HG03097 (cell line): ENCODE results near the gene PTPN18.

ENCODE experiments used
- ATAC-seq: cut with Tn5 transposase; IDR thresholded peaks from one replicate; pipeline ENCODE4 v1.9.1; 2021; ENCODE audit not compliant: unreplicated experiment, low FRiP score

The PTPN18 gene

DNA sequence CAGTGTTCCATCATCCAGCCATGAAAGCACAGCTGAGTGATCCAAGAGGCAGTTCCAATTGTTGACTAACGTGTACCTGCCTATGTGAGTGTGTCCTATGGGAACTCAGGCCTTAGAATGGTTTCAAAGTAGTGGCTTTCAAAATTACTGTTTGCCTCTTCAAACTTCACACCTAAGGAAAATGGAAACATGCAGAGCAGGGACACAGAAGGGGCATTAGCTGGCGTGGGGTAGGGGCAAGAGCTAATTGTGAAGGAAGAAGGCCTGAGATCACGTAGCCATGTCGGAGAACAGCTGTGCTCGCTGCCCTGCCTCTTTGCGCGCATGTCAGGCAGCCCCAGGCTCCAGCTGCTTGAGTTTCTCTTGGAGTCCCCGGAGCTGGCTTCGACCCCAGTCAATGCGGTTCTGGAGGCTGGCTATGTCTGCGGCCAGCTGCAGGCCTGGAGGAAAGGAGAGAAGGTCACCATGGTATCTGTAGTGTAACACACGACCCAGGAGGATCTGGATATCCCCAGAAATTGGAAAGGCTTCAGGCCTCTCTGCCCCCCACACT, 17.0 kb upstream of the PTPN18 start:
- no peak for ATAC-seq

DNA sequence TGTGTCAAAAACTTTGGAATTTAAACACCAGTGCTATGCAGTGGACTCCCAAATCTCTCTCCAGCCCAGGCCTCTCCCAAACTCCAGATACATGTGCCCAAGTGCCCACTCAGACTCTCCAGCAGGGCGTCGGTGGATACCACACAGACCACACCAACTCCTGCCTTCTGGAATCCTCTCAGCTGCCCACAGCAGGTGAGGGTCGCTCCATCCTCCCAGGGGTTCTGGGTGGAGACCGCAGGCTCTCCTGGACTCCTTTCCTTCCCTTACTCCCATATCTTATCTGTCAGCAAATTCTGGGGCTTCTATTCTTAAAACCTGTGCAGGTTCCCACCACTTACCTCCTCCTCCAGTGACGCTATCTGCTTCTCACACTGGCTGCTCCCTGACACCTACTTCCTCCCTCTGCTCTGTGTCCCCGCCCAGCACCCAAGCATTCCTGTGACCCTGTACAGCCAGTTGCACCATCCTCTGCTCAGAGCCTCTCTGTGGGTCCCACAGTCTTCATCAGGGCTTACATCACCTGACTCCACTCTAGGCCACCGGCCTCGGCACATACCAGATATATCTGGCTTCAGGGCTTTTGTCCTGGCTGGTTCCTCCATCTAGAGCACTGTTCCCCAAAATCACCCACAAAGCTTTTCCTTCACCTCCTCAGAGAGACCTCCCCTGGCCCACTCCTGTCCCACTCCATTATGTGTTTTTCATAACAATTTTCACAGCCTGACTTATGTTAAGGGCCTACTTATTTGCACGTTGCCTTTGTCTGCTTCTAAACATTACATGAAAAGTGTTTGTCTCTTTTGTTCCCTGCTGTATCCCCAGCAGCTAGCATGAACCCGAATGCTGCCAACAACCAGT, 15.7 kb upstream of the PTPN18 start:
- no peak for ATAC-seq

GRCh38 chr2:130341562-130342019, 14.3 kb upstream of the PTPN18 start:
- ATAC-seq = peak; percentile 2

- peak; percentile 72 for ATAC-seq
Observed at GRCh38 chr2:130342020-130342532, 13.8 kb upstream of the PTPN18 start.

GRCh38 chr2:130342533-130343275, 13.2 kb upstream of the PTPN18 start, which contains the start of gene IMP4:
Gene IMP4 (plus strand): TSS chr2:130342897. CDS start chr2:130342933, 36 bp downstream.
- peak; percentile 90 for ATAC-seq

GRCh38 chr2:130344578-130344977, 11.3 kb upstream of the PTPN18 start:
- no peak for ATAC-seq

DNA sequence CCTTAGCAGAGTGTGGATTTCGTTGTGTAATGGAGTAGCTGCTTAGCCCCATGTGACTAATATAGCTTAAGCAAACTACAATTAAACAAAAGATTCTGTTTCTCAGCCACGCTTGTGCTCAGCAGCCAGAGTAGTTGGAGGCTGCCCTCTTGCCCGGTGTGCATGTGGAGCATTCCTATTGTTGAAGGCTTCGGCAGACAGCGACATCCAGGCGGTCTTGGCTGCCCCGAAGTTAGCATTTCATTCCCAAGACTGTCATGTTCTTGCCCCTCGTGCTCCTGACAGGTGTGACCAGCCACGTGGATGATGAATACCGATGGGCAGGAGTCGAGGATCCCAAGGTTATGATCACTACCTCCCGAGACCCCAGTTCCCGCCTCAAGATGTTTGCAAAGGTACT, 10.8 kb upstream of the PTPN18 start:
- no peak for ATAC-seq

DNA sequence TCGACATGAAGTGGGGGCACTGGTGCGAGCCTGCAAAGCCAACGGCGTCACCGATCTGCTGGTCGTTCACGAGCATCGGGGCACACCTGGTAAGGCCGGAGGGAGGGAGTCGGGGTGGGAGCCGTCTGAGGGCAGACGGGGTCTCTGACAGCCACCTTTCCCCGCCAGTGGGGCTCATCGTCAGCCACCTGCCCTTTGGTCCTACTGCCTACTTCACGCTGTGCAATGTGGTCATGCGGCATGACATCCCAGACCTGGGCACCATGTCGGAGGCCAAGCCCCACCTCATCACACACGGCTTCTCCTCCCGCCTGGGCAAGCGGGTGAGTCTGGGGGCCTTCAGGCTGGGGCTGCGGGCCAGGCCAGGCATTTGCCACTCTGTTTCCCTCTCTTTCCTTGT, 10.2 kb upstream of the PTPN18 start:
- no peak for ATAC-seq

- ATAC-seq = no peak
Observed at GRCh38 chr2:130346041-130346740, 9.7 kb upstream of the PTPN18 start.

- no peak for ATAC-seq
Observed at GRCh38 chr2:130346741-130347066, 9.2 kb upstream of the PTPN18 start.

DNA sequence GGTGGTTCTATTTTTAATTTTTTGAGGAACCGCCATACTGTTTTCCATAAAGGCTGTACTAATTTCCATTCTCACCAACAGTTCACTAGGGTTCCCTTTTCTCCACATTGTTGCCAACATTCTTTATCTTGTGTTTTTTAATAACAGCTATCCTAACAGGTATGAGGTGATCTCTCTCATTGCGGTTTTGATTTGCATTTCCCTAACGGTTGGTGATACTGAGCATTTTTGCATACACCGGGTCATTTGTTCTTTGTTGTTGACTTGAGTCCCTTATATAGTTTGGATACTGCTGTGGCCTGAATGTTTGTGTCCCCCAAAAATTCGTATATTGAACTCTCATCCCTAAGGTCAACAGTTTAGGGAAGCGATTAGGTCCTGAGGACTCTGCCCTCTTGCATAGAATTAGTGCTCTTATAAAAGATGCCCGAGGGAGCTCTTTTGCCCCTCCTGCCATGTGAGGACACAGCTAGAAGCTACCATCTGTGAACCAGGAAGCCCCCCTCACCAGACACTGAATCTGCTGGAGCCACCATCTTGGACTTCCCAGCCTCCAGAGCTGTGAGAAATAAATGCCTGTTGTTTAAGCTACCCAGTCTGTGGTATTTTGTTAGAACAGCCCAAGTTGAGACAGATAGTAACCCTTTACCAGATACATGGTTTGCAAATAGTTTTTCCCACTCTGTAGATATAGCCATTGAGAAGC, 8.5 kb upstream of the PTPN18 start:
- ATAC-seq = no peak

GRCh38 chr2:130349174-130349573, 6.7 kb upstream of the PTPN18 start:
- no peak for ATAC-seq

DNA sequence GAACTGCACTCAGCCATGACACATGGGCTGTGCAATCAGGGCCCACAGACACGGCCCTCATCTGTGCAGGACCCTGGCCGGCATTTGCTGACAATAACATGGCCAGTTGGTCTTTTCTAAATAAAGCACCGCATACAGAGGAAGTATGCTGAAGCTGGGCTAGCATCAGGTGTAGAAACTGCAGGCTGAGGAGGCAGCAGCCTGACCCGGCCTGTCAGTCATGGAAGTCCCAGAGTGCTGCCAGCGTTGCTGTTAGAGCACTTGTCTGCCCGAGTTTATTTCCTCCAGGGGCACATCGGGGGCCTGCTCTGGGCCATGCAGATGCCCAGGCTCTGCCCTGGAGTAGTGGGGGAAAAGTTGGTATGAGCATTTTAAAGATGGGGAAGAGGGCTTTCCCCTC, 4.1 kb upstream of the PTPN18 start:
- no peak for ATAC-seq

DNA sequence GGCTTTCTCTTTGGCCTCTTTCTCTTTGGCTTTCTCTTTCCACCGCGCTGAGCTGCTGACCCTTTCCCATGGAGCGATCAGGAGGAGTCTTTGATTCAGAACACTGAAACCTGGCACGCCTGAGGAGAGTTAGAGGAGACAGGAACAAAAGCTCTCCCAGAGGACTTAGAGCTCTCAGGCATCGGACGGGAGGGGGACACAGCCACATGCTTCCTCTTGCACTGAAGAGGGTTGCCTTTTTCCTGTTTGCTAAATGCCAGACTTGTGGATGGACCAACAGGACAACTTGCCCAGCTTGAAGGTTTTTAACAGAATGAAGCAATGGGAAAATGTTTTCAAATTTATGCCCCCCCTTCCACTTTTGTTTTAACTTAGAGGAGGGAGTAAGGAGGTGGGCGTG, 3.6 kb upstream of the PTPN18 start:
- ATAC-seq = no peak

- ATAC-seq = no peak
Observed at GRCh38 chr2:130353291-130354138, 2.3 kb upstream of the PTPN18 start.

DNA sequence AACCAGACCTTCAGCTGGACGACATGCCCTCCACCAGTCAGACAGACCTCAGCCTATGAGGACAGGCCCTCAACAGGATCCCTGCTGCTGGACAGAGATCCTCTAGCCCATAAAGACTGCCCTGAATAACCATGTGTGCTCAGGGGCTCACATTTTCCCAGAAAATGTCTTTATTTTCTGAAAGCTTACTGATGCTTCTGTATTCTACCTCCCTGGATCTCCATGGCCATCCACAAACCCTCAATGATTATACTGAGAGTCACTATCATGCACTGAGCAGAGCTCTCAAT, 1.8 kb upstream of the PTPN18 start:
- ATAC-seq = no peak

GRCh38 chr2:130355172-130355577, 681 bp upstream of the PTPN18 start:
- no peak for ATAC-seq

DNA sequence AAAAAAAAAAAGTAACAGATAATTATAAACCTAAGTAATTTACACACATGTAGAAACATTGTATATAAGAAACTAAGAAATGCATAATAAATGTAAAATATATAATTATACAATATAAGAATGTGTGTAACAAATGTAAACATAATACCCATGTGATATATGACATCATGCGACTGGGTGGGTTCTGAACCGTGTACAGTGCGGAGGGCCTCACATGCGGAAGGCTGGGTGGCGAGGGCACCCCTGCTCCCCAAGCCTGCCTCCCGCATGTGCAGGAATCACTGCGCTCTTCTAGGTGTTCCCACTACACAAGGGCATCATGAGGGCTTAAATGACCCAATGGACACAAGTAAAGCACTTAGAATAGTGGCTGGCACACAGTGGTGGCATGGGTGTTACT, 2.0 kb downstream of the PTPN18 start:
- ATAC-seq = no peak
